GM20000 (cell line): ENCODE results near the gene BTBD17.

Source experiments
- DNase-seq: peaks from one replicate; pipeline ENCODE4 v3.0.0; 2012; ENCODE audit warnings: low spot score
- CTCF ChIP-seq: IDR thresholded peaks from 2 replicates; pipeline ENCODE4 v1.5.1; 2012; ENCODE audit warnings: mild to moderate bottlenecking, control low read depth; ENCODE audit errors: extremely low read depth, missing control alignments

The BTBD17 gene

GRCh38 chr17:74332763-74333283, 28.8 kb downstream of the BTBD17 start:
- no peak for TF ChIP-seq CTCF
- DNase-seq: no peak

- no peak for TF ChIP-seq CTCF
- DNase-seq: no peak
Observed at GRCh38 chr17:74332017-74332650, 29.5 kb downstream of the BTBD17 start.

GRCh38 chr17:74330446-74330845, 31.2 kb downstream of the BTBD17 start:
- no peak for DNase-seq
- TF ChIP-seq CTCF: no peak

- DNase-seq: no peak
- TF ChIP-seq CTCF: no peak
Observed at GRCh38 chr17:74329378-74329777, 32.3 kb downstream of the BTBD17 start.

- DNase-seq: no peak
- TF ChIP-seq CTCF: no peak
Observed at GRCh38 chr17:74328487-74328886, 33.2 kb downstream of the BTBD17 start.

GRCh38 chr17:74326506-74326905, 35.2 kb downstream of the BTBD17 start:
- no peak for TF ChIP-seq CTCF
- no peak for DNase-seq

- DNase-seq: peak; percentile 92
- no peak for TF ChIP-seq CTCF
Observed at GRCh38 chr17:74325743-74326379, 35.8 kb downstream of the BTBD17 start, which contains the start of gene KIF19. KIF19 (plus strand) TSS chr17:74326226; CDS start chr17:74326350, 124 bp downstream.
